HG03175 (cell line): ENCODE data around the gene LRRC27.

Source experiments
- ATAC-seq: cut with Tn5 transposase; IDR thresholded peaks from one replicate; pipeline ENCODE4 v1.9.1; 2021; ENCODE audit warnings: mild to moderate bottlenecking, moderate library complexity; ENCODE audit not compliant: unreplicated experiment

LRRC27 gene

DNA sequence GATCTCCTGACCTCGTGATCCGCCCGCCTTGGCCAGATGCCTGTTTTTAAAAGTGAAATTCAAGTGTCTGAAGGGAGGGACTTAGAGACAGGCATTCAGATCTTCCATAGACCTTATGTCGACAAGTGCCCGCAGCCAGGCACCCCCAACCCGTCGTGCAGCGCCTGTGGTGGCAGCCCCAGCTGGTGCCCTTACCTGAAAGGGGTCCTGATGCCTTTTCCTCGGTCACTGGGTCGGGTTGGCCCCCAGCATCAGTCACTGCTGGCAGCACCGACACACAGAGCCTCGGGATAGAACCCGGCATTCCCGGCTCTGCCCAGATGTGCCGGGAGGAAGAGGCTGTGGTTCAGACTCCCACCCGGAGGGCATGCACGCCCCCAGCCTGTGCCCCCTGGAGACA, 23.3 kb downstream of the LRRC27 start:
- ATAC-seq: no peak

DNA sequence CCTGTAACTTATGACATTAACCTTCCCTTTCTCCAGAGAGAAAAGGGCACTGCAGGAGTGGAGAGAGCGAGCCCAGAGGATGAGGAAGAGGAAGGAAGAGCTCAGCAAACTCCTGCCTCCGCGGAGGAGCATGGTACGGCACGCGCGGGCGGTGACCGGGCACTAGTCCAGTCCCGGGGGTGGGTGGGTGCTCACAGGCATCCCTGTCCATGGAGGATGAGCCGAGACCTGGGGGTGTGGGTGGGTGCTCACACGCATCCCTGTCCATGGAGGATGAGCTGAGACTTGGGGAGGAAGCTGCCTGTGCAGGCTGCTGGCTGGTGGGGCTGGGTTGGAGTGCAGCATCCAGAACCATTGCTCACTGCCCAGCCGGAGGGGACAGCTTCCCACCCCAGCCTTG, 23.8 kb downstream of the LRRC27 start:
- no peak for ATAC-seq

DNA sequence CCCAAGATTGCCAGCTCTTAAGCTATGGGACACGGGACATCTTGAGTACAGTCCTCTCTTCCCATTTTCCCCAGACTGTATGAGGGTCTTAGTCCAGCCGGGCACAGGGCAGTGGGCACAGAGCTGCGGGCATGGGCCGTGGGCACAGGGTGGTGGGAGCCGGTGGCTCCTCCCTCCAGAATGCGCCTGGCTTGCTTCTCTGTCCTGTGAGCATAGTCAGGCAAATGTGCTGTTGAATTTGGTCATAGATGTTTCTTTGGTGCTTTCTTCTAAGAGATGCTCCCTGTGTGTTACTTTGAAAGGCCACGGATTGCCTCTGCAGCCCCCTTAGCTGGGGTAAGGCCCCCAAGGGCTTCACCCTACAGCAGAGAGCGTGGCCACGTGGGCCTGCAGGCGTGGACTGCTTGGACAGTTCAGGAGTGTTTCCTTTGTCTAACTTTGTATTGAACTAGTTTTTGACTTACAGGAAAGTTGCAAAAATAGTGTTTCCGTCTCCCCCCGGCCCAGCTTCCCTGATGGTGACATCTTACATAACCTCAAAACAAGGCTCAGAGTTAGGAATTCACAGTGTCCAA, 24.7 kb downstream of the LRRC27 start:
- no peak for ATAC-seq

DNA sequence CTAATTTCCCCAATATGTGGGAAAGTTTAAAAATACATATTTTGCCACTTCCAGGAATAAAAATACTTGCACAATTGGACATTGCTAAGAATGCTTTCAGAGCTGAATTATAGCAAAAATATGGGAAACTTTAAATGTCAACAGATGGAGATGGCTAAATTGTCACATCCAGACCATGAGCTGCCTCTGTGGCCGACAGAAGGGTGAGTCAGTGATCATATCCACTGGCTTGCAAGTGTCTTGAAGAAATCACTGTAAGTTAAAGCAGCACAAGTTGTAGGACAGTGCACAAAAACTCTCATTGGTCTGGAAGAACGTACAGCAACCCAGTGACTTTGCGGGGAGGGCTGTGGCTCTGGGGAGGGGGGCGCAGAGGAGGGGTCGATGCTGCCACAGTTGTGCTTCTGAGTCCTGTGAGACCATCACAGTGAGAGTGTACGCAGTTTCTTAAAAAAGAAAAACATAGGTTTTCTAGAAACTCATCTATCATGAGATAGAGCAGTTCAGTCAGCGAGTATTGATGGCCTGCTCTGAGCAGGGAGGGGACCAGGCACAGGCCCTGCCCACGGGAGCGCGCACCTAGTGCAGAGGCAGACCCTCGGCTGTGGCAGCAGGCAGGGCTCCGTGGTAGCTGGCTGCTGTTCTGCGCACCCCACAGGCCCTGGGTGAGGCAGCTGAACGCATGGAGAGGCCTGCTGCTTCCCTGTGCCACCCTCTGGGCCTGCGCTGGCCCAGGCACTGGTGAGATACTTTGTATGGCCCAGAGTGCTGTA, 25.5 kb downstream of the LRRC27 start:
- no peak for ATAC-seq

DNA sequence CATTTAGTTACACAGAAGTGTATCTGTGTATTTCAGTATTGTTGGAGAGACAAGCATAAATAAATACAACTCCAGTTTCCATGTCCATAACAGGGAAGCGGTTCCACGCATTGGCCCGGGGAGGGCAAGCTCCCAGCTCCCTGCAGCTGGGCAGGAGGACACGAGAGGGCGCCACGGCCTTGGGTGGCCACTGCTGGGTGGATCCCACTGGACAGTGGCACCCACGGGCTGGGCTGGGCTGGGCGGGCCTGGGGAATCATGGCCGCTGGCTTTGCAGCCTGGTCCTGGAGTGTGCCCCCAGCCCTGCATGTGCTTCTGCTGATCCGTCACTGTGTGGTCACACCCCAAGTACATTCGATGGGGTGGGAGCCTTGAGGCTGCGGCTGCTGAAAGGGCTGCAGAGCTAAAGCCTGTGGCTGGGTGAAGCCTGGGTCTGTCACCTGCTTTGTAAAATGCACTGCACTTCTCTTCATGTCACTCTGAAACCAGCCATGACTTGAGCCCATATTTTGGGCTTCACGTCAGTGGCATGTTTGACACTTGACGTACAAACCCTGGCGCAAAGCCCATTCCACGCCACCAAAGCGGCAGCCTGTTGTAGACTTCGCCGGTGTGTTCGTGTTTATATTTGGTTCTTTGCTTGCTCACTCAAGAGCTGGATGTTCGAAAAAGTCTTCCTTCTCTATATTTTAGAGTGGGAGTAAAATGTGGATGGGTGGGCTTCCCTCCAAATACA, 27.5 kb downstream of the LRRC27 start:
- no peak for ATAC-seq

DNA sequence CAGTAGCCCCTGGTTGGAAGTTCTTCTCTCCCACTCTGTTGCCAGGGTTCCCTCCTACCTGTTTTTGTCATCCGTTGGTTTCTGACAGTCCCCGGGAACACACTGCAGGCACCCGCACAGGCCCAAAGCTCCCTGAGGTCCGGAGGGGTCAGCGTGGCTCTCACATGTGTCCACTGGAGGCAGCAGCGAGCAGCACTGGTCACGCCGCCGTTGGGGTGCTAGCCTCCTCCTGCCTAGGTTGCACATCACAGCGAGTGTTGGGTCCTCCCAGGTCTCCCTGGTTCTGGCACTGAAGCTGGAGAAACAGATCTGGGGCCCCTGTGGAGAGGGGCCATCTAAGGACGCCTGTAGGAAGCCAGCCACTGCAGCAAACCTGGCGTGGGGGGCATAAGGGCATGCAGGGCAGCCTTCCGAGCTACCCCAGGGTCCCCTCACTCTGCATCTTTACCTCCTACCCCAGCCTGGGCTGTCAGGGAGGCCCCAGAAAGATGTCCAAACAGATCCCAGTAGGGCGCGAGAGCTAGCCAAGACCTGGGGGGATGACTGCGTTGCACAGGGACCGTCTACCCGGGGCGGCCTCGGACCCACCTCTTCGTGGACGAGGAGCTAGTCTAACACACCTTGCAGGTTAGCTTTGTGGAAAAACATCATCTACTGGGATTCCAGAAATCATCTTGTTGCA, 28.9 kb downstream of the LRRC27 start:
- no peak for ATAC-seq

DNA sequence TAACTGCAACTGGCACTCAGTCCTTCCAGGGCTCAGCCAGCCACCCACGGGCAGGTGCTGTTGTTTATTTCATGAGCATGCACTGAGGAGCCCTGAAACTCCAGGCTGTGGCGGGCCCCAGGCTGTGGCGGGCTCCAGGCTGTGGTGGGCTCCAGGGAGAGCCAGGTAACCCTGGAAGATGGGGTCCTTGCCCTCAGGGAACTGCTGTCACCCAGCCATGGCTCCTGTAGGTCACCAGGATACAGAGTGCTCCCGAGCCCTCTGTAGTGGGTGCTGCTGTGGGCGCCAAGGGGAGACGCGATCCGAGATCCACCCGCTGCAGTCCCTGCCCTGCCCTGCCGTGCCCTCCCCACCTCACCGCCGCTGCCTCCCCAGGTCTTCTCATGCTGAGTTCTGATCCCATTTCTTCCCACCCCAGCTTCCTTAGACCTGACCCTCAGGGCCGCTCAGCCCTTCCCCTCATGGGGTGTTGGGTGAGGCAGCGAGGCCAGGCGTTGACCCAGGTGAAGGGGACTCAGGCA, 29.6 kb downstream of the LRRC27 start:
- ATAC-seq: no peak

DNA sequence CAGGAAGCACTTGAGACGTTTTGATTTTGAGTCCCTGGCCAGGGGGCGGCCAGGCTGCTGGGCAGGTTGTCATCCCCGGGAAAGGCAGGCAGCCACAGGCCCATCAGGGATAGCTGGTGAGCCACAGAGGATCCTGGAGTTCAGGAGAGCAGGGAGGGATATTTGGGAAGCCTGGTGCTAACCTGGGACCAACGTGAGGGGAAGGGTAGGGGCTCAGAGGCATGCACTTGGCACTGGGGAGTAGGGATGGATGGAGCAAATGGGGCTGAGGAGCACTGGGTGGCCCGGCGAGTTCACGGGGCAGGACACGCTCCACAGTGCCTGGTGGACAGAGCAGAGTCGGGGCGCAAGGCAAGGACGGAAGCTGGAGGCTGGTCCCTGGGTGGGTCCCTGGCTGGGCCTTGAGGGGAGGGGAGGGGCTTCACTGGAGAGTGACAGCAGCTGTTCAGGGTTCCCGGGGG, 30.2 kb downstream of the LRRC27 start:
- no peak for ATAC-seq

DNA sequence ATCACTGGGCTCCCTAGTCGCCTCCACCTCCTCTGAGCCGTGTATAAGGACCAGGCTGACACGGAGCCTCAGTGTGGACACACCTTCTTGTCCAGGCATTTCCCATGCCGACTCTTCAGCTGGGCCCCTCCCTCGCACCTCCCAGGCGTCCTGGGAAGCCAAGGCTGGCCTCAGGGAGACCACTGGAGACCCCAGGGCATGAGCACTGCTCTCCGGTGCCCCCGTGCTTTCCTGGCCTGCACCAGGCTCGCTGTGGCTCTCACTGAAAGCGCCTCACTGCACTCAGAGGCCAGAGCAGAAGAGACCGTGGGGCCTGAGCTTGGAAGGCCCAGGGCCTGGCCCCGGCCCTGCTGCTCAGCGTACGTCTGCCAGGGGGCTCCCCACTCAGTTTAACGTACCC, 31.4 kb downstream of the LRRC27 start:
- no peak for ATAC-seq

DNA sequence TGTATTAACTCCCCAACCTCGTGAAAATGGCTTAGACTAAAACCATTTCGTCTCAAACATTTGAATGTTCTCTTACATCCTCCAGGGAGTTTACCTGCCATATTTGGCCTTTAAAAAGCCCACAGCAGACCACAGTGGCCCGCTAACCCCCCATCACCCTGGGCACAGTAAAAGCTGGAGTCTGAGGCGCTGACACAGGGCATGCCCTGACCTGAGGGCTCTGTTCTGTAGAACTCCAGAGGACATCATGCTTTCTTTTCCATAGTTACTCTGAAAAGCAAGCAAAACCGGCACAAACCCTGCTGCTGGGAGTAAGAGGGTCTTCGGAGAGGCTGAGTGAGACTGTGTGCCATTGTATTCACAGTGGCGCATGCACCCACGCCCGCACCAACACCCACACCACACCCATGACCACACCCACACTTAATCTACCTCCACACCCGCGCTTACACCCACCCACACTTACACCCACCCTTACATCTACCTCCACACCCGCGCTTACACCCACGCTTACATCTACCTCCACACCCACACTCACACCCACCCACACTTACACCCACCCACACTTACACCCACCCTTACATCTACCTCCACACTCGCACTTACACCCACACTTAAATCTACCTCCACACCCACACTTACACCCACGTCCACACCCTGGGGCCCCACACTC, 32.1 kb downstream of the LRRC27 start:
- ATAC-seq: no peak

DNA sequence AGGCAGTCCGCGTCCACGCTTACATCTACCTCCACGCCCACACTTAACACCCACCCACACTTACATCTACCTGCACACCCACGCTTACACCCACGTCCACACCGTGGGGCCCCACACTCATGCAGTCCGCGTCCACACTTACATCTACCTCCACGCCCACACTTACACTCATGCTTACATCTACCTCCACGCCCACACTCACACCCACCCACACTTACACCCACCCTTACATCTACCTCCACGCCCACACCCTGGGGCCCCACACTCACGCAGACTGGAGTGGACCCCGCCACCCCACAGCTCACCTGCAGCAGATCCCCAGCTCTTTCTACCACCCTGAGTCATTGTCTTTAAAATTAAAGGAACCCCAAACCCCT, 32.6 kb downstream of the LRRC27 start:
- no peak for ATAC-seq

DNA sequence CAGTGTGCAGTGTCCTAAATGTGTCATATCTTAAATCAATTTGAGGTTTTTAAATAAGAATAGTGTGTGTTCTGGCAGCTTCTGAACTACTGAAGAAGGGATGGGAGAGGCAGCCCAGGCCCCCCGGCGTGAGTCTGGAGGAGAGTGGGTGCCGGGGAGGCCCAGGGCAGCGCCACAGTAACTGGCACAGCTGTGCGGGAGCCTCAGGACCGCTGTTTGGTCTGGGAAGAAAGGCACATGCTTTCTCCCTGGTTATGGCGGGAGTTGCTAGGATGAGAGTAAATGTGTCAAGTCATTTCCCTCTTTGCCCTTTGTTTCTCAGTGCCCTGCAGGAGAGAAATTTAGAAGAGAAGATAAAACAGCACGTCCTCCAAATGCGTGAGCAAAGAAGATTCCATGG, 33.1 kb downstream of the LRRC27 start:
- no peak for ATAC-seq

DNA sequence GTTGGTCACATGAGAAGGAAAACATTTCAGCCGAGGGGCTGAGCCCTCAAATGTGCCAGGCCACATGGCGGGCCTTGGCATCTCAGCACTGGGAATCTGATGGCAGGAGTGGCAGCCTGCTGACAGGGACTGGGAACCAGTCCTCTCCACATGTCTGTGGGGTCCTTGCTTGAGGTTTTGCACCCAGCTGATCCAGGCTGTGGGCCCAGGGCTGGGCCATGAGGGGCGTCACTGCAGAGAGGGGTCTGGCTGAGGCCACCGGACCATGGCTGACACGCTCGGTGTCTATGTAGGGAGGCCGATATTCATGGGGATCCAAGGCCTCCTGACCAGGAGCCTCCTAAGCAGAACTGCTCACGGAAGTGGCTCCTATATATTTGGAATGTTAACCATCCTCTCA, 34.0 kb downstream of the LRRC27 start:
- ATAC-seq: no peak

DNA sequence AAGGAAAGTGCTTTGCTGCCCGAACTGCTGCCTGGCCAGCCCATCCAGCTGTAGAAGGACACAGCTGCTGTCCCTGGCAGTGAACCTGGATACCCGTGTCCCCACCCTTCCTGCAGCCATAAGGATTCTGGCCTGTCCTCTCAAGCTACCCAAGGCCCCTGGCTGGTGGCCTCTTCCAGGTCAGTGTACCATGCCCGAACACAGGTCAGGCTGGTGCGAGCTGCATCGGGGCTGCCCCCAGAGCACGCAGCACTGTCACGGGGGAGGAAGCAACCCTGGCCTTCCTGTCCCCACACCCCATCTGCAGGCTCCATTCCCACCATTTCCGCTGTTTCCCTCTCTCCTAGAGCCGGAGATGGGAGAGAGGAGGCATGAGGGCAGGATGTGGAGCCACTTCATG, 34.5 kb downstream of the LRRC27 start:
- no peak for ATAC-seq

DNA sequence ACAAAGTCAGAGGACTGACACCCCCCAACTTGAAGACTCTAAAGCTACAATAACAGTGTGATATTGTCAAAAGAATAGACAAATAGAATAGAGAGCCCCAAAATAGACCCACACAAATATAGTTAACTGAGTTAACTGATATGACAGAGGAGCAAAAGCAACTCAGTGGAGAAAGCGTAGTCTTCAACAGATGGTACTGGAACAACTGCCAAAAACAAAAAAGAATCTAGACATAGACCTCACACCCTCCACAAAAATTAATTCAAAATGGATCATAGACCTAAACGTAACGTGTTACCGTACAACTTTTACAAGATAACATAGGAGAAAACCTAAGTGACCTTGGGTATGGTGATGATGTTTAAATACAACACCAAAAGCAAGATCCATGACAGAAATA, 36.4 kb downstream of the LRRC27 start:
- no peak for ATAC-seq

DNA sequence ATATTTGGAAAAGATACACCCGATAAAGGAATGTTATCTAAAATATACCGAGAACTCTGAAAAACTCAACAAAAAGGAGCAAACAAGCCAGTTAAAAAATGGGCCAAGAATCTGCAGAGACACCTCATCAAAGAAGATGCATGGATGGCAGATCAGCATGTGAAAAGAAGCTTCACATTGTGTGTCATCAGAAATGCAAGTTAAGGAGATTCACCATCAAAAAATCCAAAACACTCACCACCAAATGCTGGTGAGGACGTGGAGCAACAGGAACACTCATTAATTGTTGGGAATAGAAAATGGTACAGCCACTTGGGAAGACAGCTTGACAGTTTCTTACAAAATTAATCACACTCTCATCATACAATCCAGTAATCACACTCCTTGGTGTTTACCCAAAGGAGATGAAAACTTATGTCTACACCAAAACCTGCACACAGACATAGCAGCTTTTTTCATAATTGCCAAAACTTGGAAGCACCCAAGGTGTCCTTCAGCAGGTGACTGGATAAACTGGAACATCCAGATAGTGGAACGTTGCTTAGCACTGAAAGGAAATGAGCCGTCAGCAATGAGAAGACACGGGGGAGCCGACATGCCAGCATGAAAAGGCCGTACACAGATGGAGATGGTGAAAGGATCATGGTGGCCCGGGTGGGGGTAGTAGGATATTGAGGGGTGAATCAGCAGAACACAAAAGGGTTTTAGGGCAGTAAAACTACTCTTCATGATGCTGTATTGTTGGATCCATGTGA, 37.1 kb downstream of the LRRC27 start:
- ATAC-seq: no peak

DNA sequence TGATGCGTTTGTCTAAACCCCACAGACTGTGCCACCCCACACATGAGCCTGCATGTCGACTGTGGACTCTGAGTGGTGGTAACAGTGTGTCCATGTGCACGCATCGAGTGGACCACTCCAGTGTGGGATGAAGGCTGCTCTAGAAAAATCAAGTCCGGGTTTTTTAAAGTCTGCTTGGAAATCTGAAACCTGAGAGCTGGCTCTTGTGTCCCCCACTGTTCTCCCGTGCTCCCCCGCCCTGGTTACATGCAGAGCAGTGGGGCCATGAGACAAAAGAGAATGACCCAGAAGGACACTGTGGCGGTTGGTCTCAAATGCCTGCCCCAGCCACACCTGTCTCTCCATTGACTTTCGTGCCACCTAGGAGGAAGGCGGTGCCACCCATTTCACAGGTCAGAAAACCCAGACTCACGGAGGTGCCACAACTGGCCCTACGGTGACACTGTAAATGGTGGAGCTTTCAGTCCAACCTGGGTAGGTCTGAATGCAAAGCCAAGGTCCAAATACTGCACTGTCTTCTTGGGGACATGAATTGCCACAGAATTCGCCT, 37.7 kb downstream of the LRRC27 start:
- no peak for ATAC-seq

DNA sequence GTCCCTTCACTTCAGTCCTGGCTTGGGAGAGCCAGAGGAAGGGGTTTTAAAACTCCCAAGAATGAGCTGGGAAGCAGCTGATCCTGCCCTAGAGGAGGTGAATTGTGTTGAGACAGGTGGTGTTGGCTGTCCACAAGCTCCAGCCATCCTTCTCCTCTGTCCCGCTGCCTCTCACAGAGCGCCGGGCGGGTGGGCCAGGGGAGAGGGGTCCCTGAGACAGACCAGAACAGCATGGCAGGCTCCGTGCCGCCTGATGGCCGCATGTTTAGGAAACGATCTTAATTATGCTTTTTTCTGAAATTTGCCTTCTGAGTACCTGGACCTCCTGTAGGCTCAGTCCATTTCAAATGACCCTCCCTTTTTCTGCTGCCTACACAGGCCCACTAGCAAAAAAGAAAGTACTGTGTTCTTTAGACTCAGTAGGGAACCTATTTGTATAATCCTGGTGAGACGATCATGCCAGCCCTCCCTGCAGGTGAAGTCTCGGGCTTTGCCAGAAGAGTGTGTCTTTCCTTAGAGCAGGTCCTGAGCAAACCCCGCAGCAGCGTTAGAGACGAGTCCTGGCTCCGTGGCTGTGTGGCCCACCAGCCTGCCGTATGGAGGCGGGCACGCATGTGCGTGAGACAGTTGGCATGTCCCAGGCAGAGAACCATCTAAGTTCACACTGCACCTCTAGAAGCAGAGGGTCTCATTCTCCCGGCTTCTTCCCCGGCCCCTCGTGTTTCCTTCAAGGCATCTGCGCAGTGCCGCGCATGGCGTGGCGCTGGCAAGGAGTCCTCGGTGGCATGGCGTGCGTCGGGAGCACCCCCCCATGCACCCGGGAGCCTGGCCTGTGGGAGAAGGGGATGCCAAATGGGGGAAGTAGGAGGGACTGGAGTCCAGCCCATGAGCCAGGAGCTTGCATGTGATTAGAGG, 38.7 kb downstream of the LRRC27 start:
- ATAC-seq: no peak

DNA sequence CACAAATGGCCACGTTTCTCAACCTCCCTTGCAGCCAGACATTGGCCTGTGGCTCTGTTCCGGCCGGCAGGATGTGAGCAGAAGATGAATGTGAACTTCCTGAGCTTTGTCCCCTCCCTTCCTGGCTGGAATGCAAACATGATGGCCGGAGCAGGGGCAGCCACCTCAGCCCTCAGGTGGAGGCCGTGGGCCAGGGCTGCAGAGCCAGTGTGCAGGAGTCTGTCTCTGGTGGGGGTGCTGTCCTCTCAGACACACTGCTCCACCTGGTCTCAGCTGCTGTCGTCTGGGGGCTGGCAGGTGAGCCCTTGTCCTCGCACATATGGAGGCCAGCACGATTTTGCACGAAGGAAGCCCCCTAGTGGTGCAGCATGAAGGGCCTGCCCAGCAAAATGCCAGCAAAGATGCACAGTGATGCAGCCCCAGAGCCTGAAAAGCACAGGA, 39.7 kb downstream of the LRRC27 start:
- ATAC-seq: no peak
